ENCODE results near the gene FAM184A.
"Not testable (repeated sequence)": the region's sequence is repeated elsewhere in the genome, so short reads cannot be mapped to it uniquely, and the experiment has no call there.

FAM184A gene

DNA sequence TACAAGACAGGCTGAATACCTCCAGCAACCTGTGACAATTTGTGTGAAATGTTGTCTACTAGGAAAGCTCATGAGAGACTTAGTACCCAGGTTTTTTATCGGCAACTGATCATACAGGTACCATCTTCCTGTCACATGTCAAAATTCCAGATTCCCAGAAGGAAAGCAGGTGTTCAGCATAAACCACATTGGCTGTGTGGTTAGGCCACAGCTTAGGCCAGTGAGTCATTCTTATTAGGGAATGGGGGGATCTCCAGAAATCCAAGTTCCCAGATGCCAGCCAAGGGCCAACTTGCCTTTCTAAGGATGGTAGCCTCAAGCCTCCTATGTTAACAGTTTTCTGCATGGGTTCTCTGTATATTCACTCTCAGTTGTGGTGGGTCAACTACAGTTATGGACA, 65.9 kb downstream of the FAM184A start:
- no peak for DNase-seq (ENCODE audit: low read depth in 2 of 2)

DNA sequence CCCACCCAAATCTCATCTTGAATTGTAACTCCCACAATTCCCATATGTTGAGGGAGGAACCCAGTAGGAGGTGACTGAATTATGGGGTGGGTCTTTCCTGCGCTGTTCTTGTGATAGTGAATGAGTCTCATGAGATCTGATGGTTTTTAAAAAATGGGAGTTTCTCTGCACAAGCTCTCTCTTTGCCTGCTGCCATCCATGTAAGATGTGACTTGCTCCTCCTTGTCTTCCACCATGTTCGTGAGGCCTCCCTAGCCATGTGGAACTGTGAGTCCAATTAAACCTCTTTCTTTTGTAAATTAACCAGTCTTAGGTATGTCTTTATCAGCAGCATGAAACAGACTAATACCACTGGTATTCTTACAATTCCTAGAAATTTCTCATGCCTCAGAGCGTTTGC, 69.2 kb downstream of the FAM184A start:
- DNase-seq (ENCODE audit: low read depth in 2 of 2), result not testable (repeated sequence)

DNA sequence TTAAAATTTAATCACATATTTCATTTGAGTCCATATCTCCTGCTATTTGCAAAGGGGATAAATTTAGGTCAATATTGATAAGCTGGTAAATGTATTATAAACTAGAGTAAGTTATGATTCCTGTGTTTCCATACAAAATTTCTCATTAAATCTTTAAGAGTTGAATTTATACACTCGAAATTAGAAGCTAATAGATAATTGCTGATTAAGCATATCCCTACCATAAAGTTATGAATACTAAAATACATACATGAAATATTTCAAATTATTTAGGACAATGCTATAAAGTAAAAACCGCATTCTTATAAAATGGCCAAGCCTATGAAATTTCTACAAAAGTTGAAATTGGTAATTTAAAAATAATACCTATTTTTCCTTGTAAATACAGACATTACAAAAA, 71.5 kb downstream of the FAM184A start:
- no peak for DNase-seq (ENCODE audit: low read depth in 2 of 2)

DNA sequence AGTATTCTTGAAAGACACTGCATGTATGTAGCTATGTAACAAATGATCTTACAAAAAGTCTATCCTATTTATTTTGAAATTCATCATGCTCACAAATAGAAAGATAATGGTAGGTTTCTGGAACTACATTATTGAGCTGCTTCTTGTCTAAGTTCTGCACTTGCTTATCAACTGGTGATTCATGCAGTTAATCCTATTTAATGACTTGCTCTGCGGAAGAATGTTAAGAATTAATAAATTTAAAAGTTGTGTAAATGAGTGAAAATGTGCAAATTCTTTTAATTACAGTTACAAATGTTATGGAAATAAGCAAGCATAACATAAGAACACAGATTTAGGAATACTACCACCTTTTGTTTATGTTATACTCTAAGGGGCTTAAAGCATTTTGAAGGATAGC, 76.4 kb downstream of the FAM184A start:
- no peak for DNase-seq (ENCODE audit: low read depth in 2 of 2)

DNA sequence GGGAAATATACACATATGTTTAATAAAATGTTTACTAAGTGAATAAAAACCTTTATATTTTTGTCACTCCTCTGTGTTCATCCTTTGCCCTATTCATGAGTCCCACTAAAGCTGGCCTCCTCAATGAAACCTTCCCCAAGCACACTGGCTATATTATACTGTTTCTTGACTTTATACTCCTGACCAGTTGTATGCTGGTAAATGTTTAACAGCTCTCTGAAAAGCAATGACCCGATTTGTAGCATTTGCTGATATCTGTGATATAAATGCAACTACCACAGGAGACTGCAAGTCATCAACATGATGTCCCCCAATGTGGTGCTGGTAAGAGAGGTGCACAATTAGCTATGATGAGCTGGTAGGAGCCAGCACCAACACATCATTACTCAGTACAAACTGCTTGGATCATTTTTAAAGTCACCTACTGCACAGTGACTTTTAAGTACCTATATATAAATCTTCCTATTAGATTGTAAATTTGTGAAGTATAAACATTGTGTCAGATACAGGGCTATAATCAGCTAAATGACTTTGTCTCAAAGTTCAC, 78.9 kb downstream of the FAM184A start:
- no peak for DNase-seq (ENCODE audit: low read depth in 2 of 2)

DNA sequence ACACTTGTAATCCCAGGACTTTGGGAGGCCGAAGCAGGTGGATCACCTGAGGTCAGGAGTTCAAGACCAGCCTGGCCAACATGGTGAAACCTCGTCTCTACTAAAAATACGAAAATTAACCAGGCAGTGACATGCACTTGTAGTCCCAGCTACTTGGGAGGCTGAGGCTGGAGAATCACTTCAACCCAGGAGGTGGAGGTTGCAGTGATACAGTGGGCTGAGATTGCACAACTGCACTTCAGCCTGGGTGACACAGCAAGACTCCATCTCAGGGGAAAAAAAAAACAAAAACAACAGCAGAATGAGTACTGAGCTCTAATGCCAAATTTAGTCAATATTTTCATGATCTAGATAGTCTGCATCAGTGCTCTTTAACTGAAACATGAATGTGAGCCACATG, 81.0 kb downstream of the FAM184A start:
- DNase-seq (ENCODE audit: low read depth in 2 of 2), result not testable (repeated sequence)

DNA sequence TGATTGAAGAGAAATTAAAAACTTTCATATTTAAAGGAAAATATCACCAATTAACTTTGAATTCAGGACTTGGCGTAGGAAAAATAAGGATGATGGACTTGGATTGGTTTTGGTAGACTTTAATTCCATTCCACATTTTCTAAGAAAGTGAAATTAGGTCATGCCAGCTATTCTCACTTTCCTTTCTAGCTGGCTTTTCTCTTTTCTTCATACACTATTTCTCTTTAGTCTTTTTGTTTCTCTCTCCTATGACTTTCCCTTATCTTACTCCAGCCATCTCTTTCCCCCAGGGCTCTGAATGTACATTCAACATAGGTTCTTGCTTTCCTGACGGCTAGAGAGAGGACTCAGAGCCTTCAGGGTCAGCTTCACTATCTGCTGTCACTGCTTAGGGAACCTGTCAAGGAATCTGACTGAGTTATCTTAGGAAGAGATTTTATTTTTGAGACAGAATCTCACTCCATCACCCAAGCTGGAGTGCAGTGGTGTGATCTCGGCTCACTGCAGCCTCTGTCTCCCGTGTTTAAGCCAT, 82.1 kb downstream of the FAM184A start:
- DNase-seq (ENCODE audit: low read depth in 2 of 2), result no peak

DNA sequence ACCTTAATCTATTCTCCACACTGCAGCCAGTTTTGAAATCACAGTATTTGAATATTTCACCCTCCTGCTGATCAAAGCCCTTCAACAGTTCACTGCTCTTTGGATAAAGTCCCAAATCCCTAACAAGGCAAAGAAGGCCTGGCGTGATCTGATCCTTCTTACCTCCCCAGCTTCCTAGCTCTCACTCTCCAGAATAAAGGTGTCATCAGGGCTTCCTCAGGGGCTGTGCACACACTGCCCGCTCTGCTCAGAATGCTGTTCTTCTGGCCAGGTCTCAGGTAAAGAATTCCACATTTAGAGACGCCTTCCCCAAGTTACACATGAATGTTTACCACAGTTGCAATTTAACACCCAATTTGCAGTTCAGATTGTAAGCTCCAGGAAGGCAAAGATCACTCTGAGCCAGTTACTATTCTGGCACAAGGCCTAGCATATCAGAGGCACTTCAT, 84.6 kb downstream of the FAM184A start:
- DNase-seq (ENCODE audit: low read depth in 2 of 2), result no peak

DNA sequence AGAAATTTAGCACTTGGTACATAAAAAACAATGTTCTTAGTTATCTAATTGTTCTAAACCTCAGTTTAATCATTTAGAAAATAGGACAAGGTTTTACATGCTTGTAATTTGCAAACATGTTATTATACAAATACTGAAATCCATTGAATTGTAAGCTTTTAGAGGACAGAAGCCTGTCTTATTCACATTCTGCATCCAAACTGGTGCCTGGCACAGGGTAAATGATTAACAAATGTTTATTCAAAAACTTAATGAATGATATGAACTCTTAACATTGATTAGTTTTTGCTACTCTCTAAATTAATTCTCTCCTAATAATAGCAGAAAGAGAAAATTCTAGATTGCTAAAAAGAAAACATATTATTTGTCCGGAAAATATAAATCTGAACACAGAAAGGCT, 85.1 kb downstream of the FAM184A start:
- DNase-seq (ENCODE audit: low read depth in 2 of 2), result no peak

DNA sequence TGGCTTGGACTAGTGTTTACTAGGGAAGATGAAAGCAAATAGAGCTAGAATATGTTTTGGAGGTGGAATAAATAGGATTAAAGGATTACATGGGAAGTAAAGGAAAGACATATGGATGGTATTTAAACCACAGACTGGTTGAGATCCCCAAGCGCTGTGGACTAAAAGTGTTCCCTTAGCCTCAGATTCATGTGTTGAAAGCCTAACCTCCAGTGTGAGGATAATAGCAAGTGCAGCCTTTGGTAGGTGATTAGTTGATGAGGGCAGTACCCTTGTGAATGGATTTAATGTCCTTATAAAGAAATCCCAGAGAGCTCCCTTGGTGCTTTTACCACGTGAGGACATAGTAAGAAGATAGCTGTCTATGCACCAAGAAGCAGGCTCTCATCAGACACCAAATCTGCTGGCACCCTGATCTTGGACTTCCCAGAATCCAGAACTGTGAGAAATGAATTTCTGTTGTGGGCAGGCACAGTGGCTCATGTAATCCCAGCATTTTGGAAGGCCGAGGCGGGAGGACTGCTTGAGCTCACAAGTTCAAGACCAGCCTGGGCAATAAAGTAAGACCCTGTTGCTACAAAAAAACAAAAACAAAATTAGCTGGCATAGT, 86.2 kb downstream of the FAM184A start:
- no peak for DNase-seq (ENCODE audit: low read depth in 2 of 2)

DNA sequence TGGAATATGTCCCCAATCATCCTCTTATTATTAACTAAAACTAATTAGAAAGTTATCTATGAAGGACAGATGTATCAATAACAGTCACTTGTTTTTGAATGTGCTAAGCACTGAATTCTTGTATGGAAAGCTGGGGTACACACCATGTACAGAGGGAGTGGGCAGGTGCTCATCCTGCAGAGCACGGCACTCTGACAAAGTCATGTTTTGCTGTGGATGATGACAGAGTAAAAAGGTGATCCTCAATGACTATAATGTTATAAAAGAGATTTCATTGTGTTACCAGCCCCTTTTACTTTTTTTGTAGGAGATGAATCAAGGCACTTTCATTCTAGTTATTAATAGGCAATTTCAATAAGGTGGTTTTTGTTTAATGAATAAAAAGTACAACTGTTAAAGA, 92.2 kb downstream of the FAM184A start:
- DNase-seq (ENCODE audit: low read depth in 2 of 2), result no peak

DNA sequence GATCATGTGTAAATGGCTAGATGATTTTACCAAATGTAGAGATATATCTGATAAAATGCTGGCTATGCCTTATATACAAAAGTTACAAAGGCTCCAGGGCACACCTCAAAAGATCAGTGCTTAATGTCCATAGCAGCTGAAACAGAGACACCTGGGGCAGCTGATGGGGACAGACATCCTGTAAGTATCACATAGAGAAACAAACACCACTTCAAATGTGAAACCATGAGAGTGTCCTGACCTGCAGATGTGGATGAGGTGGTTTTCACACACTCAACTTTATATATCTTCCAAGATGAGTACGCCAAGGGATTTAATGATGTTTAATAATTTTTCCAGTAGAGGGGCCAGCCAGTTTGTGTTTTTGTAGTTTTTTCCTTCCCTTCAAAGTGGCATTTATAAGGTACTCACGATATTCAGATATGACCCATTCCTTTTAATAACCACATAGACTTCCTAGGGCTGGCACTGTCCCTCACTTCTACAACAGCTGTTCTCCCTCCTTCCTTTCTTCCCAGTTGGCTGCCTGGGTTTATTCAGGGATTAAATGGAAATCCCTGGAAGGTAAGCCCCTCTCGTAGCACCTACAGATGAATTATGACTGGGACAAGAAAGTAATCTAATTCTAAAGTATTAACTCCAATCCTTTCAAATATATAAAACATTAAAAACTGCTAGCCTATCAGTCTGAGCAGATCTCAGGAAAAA, 93.2 kb downstream of the FAM184A start:
- no peak for DNase-seq (ENCODE audit: low read depth in 2 of 2)

DNA sequence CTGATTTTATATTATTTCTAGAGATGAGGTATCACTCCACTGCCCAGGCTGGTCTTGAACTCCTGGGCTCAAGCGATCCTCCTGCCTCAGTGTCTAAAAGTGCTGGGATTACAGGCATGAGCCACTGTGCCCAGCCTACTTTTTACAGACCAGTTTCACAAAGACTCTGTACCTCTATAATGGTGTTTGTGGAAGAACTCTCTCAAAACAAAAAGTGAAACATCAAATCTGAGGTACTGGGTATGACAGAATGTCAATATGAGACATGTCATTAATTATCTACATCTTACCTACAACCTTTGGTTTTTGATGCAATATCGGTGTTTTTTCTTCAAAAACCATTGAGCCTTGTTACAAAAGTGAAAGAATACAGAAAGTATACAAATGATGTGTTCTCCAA, 94.1 kb downstream of the FAM184A start:
- no peak for DNase-seq (ENCODE audit: low read depth in 2 of 2)

DNA sequence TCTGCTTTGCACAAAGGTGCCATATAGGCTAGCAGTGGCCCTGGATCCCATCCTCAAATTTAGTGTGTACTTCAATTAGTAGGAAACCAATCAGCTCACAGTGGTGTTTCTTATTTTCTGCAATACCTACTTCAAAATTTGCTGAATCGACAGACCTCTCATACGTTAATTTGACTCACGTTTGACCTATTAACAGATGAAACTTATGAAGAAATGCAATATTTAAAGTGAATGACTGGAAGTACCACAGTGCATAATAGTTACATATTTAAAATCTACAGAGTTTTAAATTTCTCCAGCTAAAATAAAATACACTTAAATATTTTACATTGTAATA, 95.9 kb downstream of the FAM184A start:
- DNase-seq (ENCODE audit: low read depth in 2 of 2), result no peak

DNA sequence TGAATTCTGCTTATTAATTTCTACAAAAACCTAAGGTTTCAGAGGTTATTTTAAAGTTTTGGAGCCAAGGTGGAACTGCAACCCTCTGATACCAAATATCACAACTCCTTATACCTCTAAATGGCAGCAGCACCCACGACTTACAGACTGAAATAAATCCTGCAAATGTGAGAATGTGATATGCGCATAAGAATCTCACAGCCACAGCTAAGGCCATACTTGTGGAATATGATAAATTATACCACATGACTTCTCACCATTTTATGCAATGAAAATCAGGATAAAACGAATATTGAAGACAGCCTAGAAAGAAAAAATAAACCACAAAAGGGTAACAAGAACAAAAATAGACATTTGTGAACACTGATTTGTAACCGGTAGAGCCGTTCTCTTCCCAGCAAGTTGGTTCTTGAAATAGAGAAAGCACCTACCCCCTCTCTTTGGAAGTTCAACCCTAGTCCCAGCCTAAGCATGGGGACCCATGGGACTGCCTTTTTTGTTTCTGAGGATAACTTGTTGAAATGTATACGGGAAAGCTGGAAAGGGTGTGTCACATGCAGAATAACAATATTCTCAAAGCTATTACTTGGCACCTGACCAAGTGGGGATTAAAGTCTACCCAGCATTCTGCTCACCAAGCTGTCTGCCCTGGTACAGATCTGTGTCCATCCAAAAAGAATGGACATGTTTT, 96.4 kb downstream of the FAM184A start:
- DNase-seq (ENCODE audit: low read depth in 2 of 2), result no peak

DNA sequence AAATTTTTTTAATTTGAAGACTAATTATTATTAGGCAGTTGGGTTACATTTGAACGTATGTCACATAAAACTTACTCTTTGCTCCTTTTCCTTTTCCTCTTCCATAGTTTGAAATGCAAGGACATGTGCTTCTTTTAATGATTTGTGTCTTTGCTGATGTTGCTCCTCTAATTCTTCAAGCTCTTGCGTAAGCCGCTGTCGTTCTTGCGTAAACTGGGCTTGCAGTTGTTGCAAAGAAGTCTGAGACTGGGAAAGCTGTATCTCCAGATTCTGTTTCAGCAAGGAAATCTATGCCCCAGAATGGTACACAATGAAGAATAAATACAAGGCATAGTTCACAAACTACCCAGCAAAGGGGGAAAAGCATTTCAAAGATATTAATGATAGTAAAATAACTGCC, 98.4 kb downstream of the FAM184A start:
- DNase-seq (ENCODE audit: low read depth in 2 of 2), result no peak

DNA sequence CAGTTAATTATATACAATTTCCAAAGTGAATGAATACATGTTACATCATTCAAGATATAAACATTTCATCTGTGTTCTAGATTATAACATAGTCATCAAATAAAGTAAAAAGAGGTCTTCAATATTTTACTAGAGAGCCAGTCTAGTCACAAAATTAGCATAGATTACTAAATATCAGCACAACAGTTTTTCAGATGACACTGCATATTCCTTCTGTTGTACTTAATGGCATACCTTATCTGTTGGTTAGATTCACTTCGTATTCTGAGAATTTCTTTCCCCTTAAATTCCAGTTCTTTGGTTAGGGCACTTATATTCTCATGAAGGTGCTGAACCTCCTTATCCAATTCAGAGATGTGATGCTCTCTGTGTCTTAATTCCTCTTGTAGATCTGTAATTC, 103.7 kb downstream of the FAM184A start:
- DNase-seq (ENCODE audit: low read depth in 2 of 2), result no peak

DNA sequence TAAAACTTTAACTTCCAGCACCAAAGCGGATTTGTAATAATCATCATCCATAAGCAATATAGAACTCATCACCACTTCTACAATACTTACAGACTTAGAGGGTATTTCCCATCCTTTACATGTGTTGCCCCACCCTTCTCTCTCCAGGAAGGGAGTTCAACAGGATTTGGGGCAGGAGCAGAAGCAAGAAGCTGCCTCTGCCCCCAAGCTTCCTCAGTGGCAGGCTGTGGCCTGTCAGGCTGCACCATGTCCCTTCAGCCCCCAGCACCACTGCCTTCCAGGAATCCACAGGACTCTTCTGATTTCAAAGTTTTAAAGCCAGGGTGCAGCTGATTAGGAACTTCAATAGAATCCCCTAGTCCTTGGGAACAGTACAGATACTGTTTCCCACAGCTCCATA, 106.8 kb downstream of the FAM184A start:
- no peak for DNase-seq (ENCODE audit: low read depth in 2 of 2)

DNA sequence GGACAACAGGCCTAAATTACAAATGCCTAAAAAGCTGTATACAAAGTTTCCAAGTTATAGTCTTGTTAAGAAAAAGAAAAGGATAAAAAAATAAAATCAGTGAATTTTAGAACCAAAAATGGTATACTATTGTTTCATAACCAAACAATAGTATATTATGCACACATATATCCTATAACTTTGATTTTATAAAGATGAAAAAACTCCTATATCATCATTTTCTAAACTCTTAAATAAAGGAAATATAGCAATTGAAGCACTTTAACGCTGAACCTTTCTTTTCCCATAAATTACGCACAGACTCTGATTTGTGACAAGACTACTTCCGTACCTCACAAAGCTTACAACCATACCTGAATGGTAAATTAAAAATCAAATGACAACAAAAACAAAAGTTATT, 107.6 kb downstream of the FAM184A start:
- no peak for DNase-seq (ENCODE audit: low read depth in 2 of 2)

DNA sequence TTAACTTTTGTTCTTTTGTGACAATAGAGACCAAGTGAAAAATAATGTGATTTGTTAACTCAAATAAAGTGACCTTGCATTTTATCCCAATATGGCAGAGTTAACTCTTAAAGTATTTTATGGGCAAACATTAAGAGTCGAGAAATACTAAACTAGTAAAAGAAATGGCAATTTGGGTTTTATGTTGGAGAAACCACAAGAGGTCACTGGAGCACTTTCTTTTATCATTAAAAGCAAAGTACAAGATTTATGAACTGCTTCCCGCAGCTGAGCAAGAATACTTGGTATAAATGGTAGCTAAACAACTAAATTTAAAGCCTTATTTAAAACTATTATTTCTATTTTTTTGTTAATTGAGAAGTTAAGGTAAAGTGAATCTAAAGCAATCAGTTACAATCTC, 110.0 kb downstream of the FAM184A start:
- no peak for DNase-seq (ENCODE audit: low read depth in 2 of 2)

DNA sequence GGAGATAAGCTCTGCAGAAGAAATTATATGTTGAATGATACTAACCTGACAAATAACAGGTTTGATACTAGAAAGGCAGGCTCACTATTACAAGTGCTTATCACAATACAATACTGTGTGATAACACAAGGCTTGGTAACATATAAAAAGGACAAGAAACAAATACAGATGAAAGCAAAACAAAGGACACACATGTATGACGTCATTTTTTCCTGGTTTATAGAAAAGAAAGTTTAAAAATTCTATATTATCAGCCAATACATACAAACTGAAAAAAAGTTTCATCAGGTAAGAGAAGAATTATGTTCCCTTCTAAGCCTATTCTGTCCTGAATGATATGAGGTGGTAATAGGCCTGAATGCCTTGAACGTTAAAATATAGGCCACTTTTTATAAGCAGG, 111.2 kb downstream of the FAM184A start:
- DNase-seq (ENCODE audit: low read depth in 2 of 2), result no peak

DNA sequence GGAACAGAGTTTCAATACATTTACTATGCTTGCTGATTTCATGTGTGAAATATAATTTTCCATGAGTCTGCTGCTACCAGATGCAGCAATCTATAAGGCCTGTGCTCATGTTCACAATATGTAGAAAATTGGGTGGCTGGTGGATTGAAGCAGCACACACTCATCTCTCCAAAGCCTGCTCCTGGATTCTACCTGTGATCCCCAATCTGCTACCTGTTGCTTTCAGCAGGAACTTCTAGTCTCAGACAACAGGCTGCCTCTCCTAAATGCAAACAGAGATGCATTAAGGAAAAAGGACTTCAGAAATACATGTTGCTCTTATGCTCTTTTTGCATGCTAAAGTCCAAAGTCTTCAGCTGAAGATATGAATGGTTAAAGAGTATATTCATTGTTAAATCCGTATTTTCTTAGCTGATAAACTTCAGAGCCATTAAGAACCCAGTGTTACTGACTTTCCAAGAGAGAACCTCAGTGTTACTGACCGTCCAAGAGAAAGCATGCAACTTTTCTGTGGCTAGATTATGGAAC, 112.6 kb downstream of the FAM184A start:
- no peak for DNase-seq (ENCODE audit: low read depth in 2 of 2)

DNA sequence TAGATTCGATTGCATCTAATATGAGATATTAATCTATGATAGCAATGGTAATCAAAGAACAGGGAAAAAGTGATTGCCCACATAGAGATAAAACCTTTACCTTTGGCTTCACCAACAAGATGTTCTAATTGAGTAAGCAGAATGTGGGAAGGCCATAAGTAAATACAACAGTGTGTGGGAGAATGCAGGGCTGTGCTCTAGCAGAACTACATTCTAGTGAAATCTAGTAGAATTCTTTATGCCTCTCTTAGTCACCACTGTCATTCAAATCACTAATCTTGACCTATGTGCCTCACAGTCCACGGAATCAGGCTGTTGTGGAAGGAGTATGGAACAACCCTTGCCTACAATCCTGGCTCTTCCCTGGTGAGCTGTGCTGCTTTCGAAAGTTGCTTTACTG, 113.1 kb downstream of the FAM184A start:
- no peak for DNase-seq (ENCODE audit: low read depth in 2 of 2)

Data from stimulated activated CD8-positive, alpha-beta memory T cell treated with anti-CD3 and anti-CD28 coated beads, Interleukin-7, amount 100 ng/mL, for 1 hour (primary cell).